Lower leg skin (tissue), 4 donors: ENCODE results near the gene GRAMD4. TPM values are rescaled to one million over a fixed set of nuclear protein-coding genes. Genes with fewer than 3 reads are reported as not detected.

Source experiments
- DNase-seq, 2 donors: peaks; one replicate each; pipeline ENCODE4 v3.0.0-alpha.2; 2019; ENCODE audit warnings: low spot score in 2 of 2
- H3K4me3 ChIP-seq: fragments of 200-600 bp; sonication (generic); 2 replicates; pipeline ENCODE4 v1.5.1; 2017; ENCODE audit warnings: mild to moderate bottlenecking, low read depth; ENCODE audit not compliant: poor library complexity, severe bottlenecking
- POLR2A ChIP-seq, 2 donors: fragments of 450-650 bp; IDR thresholded peaks; one replicate each; pipeline ENCODE4 v1.6.1; 2016 to 2017; ENCODE audit warnings: antibody characterized with exemption in 2 of 2, mild to moderate bottlenecking in 1 of 2, moderate library complexity in 1 of 2
- WGBS, 2 donors: methylation state at CpG; one replicate each; pipeline ENCODE4 v1.1.5; 2018; 5-methylcytosine and 5-hydroxymethylcytosine counted together
- intact Hi-C: fragments of 100-400 bp; cut with DNase I; formaldehyde crosslinking; loops from one replicate; pipeline ENCODE4 v1.15.0; 2023; ENCODE audit warnings: low total_unique reads
- total RNA-seq, 4 donors: library from RNA; depleted of rRNA; stranded (reverse); fragments of >200 nt; gene quantifications; one replicate each; pipeline ENCODE4 v1.1.0, GENCODE V29; 2016
- TF ChIP-seq, protein P1 (sequence below), 3 donors: fragments of 450-650 bp; IDR thresholded peaks; one replicate each; pipeline ENCODE4 v1.5.1; 2016; ENCODE audit warnings: antibody characterized with exemption in 3 of 3, mild to moderate bottlenecking in 3 of 3, moderate library complexity in 2 of 3

Gene GRAMD4
- total RNA-seq, 4 donors from 2014 or later, result 78.7 to 136 (median 117) TPM

DNA sequence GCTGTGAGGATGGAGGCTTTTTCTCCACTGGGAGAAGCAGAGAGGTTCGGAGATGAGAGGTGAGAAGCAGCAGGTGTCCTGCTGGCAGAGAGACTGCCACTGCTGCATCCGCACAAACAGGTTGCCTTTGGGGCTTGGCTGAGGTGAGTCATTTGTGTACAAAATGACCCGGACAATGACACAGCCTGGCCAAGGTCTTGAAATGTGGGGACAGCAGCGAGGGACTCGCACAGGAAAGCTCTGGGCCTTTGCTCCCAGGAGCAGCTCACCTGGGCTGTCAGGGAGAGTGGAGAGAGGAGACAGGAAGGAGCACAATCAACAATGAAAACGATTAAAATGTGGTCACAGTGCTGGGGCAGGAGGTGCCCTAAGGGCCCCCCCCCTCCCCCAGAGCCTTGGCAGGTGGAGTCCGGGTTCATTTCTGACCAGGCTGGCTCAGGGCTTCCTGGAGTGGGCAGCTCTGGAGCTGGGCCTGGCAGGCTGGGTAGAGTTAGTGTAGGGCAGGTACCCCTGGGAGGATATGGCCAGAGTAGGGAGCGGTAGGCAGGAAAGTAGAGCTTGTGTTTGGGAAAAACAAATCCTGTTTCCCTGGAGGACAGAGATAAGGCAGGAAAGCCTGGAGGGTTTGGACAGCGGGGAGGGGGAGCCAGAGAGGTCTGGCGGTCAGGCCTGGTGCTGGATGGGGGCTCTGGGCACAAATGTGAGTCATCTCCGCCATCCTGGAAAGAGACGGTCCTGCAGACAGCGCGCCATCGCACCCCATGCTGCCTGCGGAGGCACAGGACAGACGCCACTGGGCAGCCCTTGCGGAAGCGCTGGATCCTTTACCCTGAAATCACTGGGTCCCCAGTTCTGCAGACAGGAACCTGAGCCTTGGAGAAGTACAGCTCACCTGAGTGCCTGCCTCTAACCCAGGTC is 44.9 kb upstream of the GRAMD4 start:
- 73 to 75% methylated on average over 19 of the region's 19 CpGs for WGBS, 2 donors
- intact Hi-C loops, result no loop called here
- TF ChIP-seq, protein P1, sequence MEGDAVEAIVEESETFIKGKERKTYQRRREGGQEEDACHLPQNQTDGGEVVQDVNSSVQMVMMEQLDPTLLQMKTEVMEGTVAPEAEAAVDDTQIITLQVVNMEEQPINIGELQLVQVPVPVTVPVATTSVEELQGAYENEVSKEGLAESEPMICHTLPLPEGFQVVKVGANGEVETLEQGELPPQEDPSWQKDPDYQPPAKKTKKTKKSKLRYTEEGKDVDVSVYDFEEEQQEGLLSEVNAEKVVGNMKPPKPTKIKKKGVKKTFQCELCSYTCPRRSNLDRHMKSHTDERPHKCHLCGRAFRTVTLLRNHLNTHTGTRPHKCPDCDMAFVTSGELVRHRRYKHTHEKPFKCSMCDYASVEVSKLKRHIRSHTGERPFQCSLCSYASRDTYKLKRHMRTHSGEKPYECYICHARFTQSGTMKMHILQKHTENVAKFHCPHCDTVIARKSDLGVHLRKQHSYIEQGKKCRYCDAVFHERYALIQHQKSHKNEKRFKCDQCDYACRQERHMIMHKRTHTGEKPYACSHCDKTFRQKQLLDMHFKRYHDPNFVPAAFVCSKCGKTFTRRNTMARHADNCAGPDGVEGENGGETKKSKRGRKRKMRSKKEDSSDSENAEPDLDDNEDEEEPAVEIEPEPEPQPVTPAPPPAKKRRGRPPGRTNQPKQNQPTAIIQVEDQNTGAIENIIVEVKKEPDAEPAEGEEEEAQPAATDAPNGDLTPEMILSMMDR (IDR thresholded peaks at IDR 0.05), result no peak
- no peak for TF ChIP-seq POLR2A (IDR thresholded peaks at IDR 0.05)
- no peak overlapping the region for H3K4me3 ChIP-seq
- peak in 1 of 2 donors; percentile 86 for DNase-seq

DNA sequence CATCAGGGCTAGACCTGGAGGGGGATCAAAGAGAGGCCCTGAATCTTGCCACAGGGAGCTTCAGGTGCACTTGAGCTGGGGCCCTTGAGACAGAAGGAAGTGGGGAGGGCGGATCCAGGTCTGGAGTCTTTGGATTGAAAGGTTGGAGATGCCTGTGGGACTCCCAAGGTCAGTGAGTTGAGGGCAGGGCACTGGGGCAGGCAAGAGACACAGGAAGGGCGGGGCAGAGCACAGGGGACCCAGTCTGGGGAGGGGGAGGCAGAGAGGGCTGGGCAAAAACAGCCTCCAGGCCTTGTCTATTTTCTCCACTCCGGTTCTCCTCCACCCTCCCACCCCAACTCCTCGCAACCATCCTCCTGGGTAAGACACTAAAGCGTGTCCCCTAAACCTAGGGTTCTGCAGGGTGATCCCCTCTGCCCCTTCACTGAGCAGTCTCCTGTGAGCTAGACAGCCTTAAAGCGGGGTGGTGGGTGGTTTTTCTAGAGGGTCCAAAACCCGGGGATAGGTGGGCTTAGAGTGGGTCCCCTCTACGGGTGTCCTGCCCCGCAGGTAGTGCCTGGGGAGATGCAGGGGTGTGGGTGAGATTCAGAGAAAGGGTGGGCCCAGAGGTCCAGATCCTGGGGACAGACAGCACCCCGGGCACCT is 44.2 kb upstream of the GRAMD4 start:
- no peak overlapping the region for H3K4me3 ChIP-seq
- 48 to 50% methylated on average over 9 to 10 of the region's 10 CpGs for WGBS, 2 donors
- TF ChIP-seq POLR2A (IDR thresholded peaks at IDR 0.05), result no peak
- TF ChIP-seq, protein P1 (IDR thresholded peaks at IDR 0.05), result no peak
- no peak for DNase-seq
- intact Hi-C loops, result no loop called here

DNA sequence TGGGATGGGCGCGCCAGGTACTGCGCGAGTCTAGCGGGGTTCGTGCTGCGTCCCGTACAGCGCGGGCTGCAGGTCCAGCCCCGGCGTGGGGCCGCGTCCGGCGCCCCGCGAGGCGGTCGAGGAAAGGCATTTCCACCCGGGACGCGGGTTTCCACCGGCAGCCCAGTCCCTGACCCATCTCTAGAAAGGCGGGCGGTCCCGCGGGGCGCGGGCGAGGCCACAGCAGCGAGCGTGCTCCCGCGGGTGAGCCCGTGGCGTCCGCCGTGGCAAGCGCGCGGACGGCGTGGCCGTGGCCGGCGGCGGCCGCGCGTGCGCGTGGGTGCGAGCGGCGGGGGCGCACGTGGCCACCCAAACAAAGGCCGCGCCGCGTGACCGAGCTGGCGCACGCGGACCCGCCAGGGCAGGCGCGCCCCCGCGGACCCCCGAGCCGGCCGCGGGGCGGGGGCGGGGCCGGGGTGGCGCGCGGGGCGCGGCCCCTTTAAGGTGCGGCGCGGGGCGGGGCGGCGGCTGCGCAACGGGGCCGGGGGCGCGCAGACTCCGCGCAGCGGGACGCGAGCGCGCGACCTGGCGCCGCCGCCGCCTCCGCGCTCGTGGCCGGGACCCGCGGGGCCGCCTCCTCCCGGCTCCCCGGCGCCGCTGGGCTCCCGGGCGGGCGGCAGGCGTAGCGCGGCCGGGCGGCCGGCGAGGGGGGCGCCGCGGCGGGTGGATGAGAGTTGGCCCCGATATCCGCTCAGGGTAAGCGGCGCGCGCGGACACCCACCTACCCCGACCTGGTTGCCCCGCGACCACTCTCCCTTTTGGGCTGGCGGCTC is 43.4 kb upstream of the GRAMD4 start:
- 0% methylated on average over 16 of the region's 142 CpGs; no CpG with 5 or more reads in 1 of the 2 donors for WGBS, 2 donors
- peak overlapping the region; percentile 35 for H3K4me3 ChIP-seq
- no peak for TF ChIP-seq POLR2A (IDR thresholded peaks at IDR 0.05)
- intact Hi-C loops, result no loop called here
- DNase-seq, result no peak

DNA sequence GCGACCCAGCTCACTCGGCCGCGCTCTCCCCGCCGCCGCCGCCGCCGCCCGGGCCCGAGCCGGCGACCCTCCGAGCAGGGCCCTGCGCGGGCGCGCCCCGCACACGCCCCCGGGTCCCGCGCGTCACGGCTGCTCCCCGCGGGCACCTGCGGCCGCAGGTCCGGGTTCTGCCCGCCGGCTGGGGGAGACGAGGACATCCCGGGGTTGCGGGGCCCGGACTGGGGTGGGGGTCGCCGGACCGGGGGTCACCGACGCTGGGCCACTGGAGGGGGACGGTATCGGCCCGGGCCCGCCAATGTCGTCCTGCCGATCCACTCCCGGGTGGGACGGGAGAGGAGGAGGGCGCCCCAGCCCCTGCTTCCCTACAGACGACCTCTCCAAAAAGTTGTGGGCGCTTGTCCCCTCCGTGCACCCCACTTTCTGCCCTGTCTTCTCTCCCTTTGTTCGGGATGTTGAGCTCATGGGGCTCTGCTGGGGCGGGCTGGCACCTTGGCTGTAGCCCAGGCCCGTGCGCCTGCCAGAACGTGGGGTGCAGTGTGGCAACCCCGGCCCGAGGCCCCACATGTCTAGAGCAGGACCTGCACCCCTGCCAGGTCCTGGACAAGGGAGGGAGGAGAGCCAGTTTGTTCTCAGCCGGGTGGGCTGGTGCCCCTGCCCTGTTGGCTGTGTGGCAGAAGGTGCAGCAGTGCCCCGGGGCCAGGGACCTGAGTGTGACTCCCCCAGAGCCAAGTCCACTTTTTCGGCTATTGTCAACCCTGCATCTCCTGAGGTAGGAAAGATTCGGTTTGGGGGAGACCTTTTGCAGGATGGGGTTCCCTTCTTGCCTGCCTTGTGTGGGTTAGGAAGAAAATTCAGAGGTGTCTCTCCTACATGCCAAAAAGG is 42.6 kb upstream of the GRAMD4 start:
- peak overlapping the region; percentile 35 for H3K4me3 ChIP-seq
- no peak for DNase-seq
- 3 to 6% methylated on average over 15 to 55 of the region's 65 CpGs for WGBS, 2 donors
- TF ChIP-seq, protein P1 (IDR thresholded peaks at IDR 0.05), result no peak
- no peak for TF ChIP-seq POLR2A (IDR thresholded peaks at IDR 0.05)
- intact Hi-C loops, result no loop called here

DNA sequence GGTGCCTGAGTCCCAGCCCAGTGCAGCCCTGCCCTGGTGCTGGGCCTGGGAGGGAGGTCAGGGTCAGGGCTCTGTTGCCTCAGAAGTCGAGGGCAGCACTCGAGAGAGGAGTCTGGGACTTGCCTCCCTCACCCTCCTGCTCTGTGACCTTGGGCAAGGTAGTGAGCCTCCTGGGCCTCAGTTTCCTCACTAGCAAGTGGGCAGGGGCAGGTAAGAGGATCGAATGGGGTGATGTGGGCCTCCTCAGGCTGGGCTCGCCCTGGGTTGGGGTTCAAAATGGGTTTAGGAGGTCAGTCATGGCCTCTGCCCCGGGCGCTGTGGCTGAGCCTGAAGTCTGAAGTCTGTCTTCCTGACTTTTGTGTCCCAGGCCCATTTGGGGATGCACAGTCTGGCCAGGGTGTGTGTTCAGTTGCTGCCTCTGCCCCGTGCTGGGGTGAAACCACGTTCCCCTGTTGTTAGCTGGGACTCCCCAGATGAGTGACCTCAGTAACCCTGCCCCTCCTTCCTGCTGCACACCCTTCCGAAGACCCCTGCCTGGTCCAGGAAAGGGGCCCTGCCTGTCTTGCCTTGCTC is 41.8 kb upstream of the GRAMD4 start:
- WGBS, 2 donors, result 39 to 44% methylated on average over 9 of the region's 9 CpGs
- TF ChIP-seq, protein P1 (IDR thresholded peaks at IDR 0.05), result no peak
- TF ChIP-seq POLR2A (IDR thresholded peaks at IDR 0.05), result no peak
- intact Hi-C loops, result no loop called here
- no peak overlapping the region for H3K4me3 ChIP-seq
- DNase-seq, result no peak
